WI38 (cell line): ENCODE measurements around the gene PITX2.

Experiments
- H3K4me3 ChIP-seq: 2 replicates; pipeline ENCODE4 v1.5.1; 2011; ENCODE audit warnings: low read depth, mild to moderate bottlenecking, control low read depth, low read length
- CTCF ChIP-seq: IDR thresholded peaks from 2 replicates; pipeline ENCODE4 v1.5.1; 2012; ENCODE audit warnings: low read depth, mild to moderate bottlenecking, control low read depth, low read length

Gene PITX2

GRCh38 chr4:110663738-110664444, 41.0 kb upstream of the PITX2 start:
- no peak for TF ChIP-seq CTCF
- H3K4me3 ChIP-seq = no peak overlapping the region

GRCh38 chr4:110663206-110663605, 40.3 kb upstream of the PITX2 start:
- TF ChIP-seq CTCF = no peak

GRCh38 chr4:110660755-110661154, 37.9 kb upstream of the PITX2 start:
- H3K4me3 ChIP-seq = no peak overlapping the region
- no peak for TF ChIP-seq CTCF

More at GRCh38 chr4:110663206-110663605, 40.3 kb upstream of the PITX2 start:
- no peak overlapping the region for H3K4me3 ChIP-seq

- no peak for TF ChIP-seq CTCF
- H3K4me3 ChIP-seq = no peak overlapping the region
Measured at GRCh38 chr4:110654254-110654635, 31.4 kb upstream of the PITX2 start.

GRCh38 chr4:110653321-110654253, 30.7 kb upstream of the PITX2 start:
- no peak overlapping the region for H3K4me3 ChIP-seq
- no peak for TF ChIP-seq CTCF

- TF ChIP-seq CTCF = no peak
- H3K4me3 ChIP-seq = no peak overlapping the region
Measured at GRCh38 chr4:110644008-110644407, 21.1 kb upstream of the PITX2 start.

- no peak for TF ChIP-seq CTCF
- no peak overlapping the region for H3K4me3 ChIP-seq
Measured at GRCh38 chr4:110643096-110643495, 20.2 kb upstream of the PITX2 start.
